Testis (tissue), 2 donors: Measurements from ENCODE around the gene SRGAP1.
"Not testable (repeated sequence)": the region's sequence is repeated elsewhere in the genome, so short reads cannot be mapped to it uniquely, and the experiment has no call there.

Source experiments
- CTCF ChIP-seq, 3 experiments: fragments of 450-650 bp in 2 of 3; fragments of 200-600 bp in 1 of 3; sonication (generic) in 1 of 3; IDR thresholded peaks; one replicate each; pipeline ENCODE4 v1.5.1; 2016 to 2019; ENCODE audit warnings: antibody characterized with exemption in 3 of 3, mild to moderate bottlenecking in 2 of 3, moderate library complexity in 1 of 3
- POLR2A ChIP-seq: fragments of 450-650 bp; IDR thresholded peaks from one replicate; pipeline ENCODE4 v1.6.1; 2017; ENCODE audit warnings: antibody characterized with exemption, mild to moderate bottlenecking, moderate library complexity

GRCh38 chr12:63859880-63860279 lies 15.4 kb downstream of the SRGAP1 start:
- TF ChIP-seq CTCF (IDR thresholded peaks at IDR 0.05); POLR2A: not testable (repeated sequence)
